Measurements from ENCODE around the gene GARIN3.

GRCh38 chr5:157167214-157167621 lies 1.2 kb upstream of the GARIN3 start:
- no peak for TF ChIP-seq CTCF (IDR thresholded peaks at IDR 0.05; ENCODE audit: low read length)
- no peak for TF ChIP-seq EZH2phosphoT487 (IDR thresholded peaks at IDR 0.05; ENCODE audit: low read length)

All from MM.1S (cell line).